Suprapubic skin (tissue), 4 donors: ENCODE results near the gene CELF4. TPM values are rescaled to one million over a fixed set of nuclear protein-coding genes. Genes with fewer than 3 reads are reported as not detected.

Source experiments
- DNase-seq, 2 donors: peaks; one replicate each; pipeline ENCODE4 v3.0.0-alpha.2; 2019; ENCODE audit warnings: low spot score in 2 of 2
- H3K27ac ChIP-seq: fragments of 200-600 bp; sonication (generic); one replicate; pipeline ENCODE4 v1.5.1; 2019
- H3K27me3 ChIP-seq: fragments of 200-600 bp; sonication (generic); one replicate; pipeline ENCODE4 v1.5.1; 2019
- H3K36me3 ChIP-seq: fragments of 200-600 bp; sonication (generic); one replicate; pipeline ENCODE4 v1.5.1; 2019
- H3K4me1 ChIP-seq: fragments of 200-600 bp; sonication (generic); one replicate; pipeline ENCODE4 v1.5.1; 2019
- H3K4me3 ChIP-seq: fragments of 200-600 bp; sonication (generic); one replicate; pipeline ENCODE4 v1.5.1; 2019; ENCODE audit warnings: mild to moderate bottlenecking
- H3K9me3 ChIP-seq: fragments of 200-600 bp; sonication (generic); one replicate; pipeline ENCODE4 v1.5.1; 2019
- EP300 ChIP-seq: sonication (generic); formaldehyde crosslinking; IDR thresholded peaks from one replicate; pipeline ENCODE4 v1.6.1; 2017; ENCODE audit warnings: antibody characterized with exemption
- POLR2A ChIP-seq, 2 donors: fragments of 450-650 bp; IDR thresholded peaks; one replicate each; pipeline ENCODE4 v1.6.1; 2017; ENCODE audit warnings: antibody characterized with exemption in 2 of 2, mild to moderate bottlenecking in 2 of 2, moderate library complexity in 2 of 2
- POLR2AphosphoS5 ChIP-seq, 3 donors: sonication (generic); formaldehyde crosslinking; IDR thresholded peaks; one replicate each; pipeline ENCODE4 v1.6.1; 2017; ENCODE audit warnings: antibody characterized with exemption in 3 of 3
- WGBS: methylation state at CpG from one replicate; pipeline ENCODE4 v1.1.5; 2018; 5-methylcytosine and 5-hydroxymethylcytosine counted together
- total RNA-seq, 4 donors: library from RNA; depleted of rRNA; stranded (reverse); fragments of >200 nt; gene quantifications; one replicate each; pipeline ENCODE4 v1.1.0, GENCODE V29; 2016
- TF ChIP-seq, protein P1 (sequence below), 2 donors: fragments of 200-600 bp in 1 of 2; fragments of 450-650 bp in 1 of 2; sonication (generic) in 1 of 2; IDR thresholded peaks; one replicate each; pipeline ENCODE4 v1.5.1; 2016 to 2019; ENCODE audit warnings: antibody characterized with exemption in 2 of 2, mild to moderate bottlenecking in 1 of 2, moderate library complexity in 1 of 2

CELF4 gene
- total RNA-seq, 4 donors from 2014 or later = not detected

DNA sequence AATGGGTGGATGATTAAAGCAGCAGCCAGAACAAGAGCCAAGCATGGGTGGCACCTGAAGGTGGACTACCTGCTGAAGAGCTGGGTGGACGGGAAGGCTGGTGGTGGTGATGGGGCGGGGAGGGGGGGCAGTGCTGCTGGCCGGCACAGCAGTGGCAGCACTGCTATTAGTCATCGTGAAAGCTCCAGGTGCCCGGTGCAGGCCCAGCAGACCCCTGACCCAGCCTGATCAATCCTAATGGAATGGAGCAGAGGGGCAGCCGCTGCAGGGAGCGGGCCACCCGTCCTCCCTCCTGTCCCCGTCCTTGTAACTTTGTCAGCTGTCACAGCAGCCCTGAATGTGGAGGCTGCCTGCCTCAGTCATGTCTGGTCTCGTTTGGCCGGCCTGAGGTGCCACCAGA is 174.9 kb downstream of the CELF4 start:
- no peak overlapping the region for H3K27ac ChIP-seq
- H3K27me3 ChIP-seq = peaks cover 16% of the 10 kb centered on the region
- 88% methylated on average over 11 of the region's 11 CpGs for WGBS
- peaks cover 13% of the 10 kb centered on the region for H3K4me1 ChIP-seq
- TF ChIP-seq POLR2AphosphoS5 (IDR thresholded peaks at IDR 0.05) (no peak), POLR2A (IDR thresholded peaks at IDR 0.05) (no peak), EP300 (no peak)
- TF ChIP-seq, protein P1, sequence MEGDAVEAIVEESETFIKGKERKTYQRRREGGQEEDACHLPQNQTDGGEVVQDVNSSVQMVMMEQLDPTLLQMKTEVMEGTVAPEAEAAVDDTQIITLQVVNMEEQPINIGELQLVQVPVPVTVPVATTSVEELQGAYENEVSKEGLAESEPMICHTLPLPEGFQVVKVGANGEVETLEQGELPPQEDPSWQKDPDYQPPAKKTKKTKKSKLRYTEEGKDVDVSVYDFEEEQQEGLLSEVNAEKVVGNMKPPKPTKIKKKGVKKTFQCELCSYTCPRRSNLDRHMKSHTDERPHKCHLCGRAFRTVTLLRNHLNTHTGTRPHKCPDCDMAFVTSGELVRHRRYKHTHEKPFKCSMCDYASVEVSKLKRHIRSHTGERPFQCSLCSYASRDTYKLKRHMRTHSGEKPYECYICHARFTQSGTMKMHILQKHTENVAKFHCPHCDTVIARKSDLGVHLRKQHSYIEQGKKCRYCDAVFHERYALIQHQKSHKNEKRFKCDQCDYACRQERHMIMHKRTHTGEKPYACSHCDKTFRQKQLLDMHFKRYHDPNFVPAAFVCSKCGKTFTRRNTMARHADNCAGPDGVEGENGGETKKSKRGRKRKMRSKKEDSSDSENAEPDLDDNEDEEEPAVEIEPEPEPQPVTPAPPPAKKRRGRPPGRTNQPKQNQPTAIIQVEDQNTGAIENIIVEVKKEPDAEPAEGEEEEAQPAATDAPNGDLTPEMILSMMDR (IDR thresholded peaks at IDR 0.05) = no peak
- DNase-seq = no peak
- no peak overlapping the region for H3K4me3 ChIP-seq
- H3K36me3 ChIP-seq = no peaks in the 10 kb centered on the region
- no peaks in the 10 kb centered on the region for H3K9me3 ChIP-seq

DNA sequence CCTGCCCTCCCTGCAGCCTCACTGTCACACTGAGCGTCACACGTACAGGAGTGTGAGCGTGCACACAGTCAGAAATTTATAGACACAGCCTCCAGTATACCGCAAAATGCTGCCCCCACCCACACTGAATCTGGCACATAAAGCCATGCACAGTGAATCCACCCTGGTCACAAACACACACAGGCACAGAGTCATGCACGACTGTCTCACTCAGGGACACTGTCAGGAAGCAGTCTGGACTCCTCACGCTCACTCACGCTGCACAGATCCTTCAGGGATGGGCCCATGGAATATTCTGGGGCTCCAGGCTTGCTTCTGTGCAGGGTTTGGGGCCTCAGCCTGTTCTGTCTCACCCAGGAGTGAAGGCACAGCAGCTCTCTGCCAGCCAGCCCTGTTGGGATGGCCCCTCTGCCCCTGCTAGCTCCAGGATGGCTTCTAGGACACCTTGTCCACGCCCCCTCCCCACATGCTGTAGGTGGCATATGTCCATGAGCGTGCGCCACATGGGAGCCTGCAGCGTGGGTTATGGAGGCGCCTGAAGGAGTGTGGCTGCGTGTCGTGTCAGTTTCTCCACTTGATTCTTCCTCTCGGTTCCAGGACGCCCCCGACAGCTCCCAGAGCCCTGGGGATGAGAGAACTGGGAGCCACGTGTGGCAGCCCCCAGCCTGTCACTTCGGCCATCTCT is 175.8 kb downstream of the CELF4 start:
- peaks cover 16% of the 10 kb centered on the region for H3K27me3 ChIP-seq
- 96% methylated on average over 19 of the region's 19 CpGs for WGBS

DNA sequence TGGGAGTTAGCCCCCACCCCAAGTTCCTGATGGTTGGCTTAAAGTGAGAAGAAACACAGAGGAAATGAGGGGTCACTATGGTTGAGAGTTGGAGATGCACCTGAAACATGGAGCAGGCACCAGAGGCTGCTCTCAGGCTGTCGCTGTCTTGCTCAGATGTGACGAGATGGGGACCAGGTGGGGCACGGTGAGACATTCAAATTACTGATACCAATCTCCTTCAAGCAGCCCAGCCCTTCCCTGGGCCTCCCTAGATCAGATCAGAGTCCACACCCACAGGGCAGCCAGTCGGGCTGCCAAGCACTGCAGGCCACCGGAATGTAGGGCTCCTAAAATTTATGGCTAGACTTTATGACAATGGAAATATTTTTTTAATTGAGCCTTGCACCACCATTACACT is 176.6 kb downstream of the CELF4 start:
- Histone ChIP-seq H3K27me3 (peaks cover 16% of the 10 kb centered on the region), H3K4me1 (peaks cover 7% of the 10 kb centered on the region), H3K4me3 (no peak overlapping the region), H3K27ac (no peak overlapping the region), H3K36me3 (no peaks in the 10 kb centered on the region), H3K9me3 (no peaks in the 10 kb centered on the region)
- WGBS = 47% methylated on average over 5 of the region's 5 CpGs
- TF ChIP-seq POLR2AphosphoS5 (IDR thresholded peaks at IDR 0.05) = no peak
- TF ChIP-seq POLR2A (IDR thresholded peaks at IDR 0.05) = no peak
- no peak for TF ChIP-seq EP300
- TF ChIP-seq, protein P1 (IDR thresholded peaks at IDR 0.05) = no peak
- no peak for DNase-seq

More for the DNA sequence above, 175.8 kb downstream of the CELF4 start:
- Histone ChIP-seq H3K4me3 (no peak overlapping the region), H3K27ac (no peak overlapping the region), H3K9me3 (no peaks in the 10 kb centered on the region), H3K36me3 (no peaks in the 10 kb centered on the region), H3K4me1 (peaks cover 13% of the 10 kb centered on the region)
- TF ChIP-seq POLR2AphosphoS5 (IDR thresholded peaks at IDR 0.05) (no peak), POLR2A (IDR thresholded peaks at IDR 0.05) (no peak), EP300 (no peak)
- TF ChIP-seq, protein P1 (IDR thresholded peaks at IDR 0.05) = no peak
- no peak for DNase-seq

DNA sequence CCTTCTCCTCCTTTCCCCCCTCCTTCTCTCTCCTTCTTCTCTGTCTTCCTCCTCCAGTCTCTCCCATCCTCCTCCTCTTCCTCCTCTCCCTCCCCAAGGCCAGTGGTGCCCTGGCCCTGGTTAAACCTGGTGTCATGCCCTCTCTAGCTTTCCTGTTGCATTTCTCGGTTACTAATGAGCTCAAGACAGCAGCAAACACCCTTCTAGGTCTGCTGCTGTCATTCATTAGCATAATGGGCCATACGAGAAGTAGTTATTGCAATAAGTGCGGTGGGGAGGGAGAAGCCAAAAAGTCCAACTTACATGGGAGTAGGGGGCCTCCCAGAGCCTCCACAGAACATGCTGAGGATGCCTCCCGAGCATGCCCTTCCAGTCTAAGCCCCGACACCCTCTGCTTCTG is 177.2 kb downstream of the CELF4 start:
- H3K9me3 ChIP-seq = no peaks in the 10 kb centered on the region
- DNase-seq = no peak
- no peak overlapping the region for H3K27ac ChIP-seq
- H3K4me1 ChIP-seq = peaks cover 2% of the 10 kb centered on the region
- TF ChIP-seq, protein P1 (IDR thresholded peaks at IDR 0.05) = no peak
- TF ChIP-seq EP300 = no peak
- TF ChIP-seq POLR2AphosphoS5 (IDR thresholded peaks at IDR 0.05) = no peak
- TF ChIP-seq POLR2A (IDR thresholded peaks at IDR 0.05) = no peak
- no peaks in the 10 kb centered on the region for H3K36me3 ChIP-seq
- WGBS = 74% methylated on average over 5 of the region's 5 CpGs
- peaks cover 17% of the 10 kb centered on the region for H3K27me3 ChIP-seq
- H3K4me3 ChIP-seq = no peak overlapping the region

DNA sequence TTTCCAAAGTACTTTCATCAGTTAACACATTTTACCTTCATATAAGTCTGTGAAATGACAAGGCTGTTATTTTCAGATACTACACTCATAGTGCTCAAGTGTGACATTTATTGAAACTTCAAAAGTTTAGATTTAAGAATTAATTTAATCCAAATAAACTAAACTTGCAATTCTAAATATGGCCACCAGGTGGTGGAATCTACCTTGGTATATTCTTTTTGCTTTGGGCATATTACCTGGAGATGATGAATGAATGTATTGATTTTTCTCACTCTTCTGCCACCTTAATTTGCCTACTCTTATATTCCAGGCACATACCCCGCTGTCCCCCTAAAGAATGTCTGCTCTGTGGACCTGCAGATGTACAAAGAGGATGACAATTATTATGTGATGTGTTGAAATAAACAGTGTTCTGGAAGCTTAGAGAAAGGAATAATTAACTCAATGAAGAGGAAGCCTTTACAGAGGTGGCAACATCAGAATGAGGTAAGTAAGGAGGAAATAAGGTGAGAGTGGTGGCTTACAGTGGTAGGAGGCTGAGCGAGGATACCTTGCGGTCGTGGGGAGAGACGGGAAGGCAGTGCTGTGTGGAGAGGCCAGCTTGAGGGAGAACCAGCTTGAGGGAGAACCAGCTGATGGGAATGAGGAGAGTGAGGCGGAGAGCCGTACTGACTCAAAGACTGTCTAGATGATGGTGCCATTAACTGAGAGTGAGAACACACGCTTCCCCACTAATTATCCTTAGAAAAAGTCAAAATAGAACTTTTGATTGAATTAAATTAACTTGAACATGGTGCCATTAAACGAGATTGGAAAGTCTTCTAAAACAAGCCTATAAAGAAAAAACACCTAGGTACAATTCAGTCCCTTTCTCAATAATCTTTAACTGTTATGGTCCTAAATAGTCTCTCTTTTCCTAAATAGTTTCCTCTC is 179.5 kb downstream of the CELF4 start:
- WGBS = 83% methylated on average over 9 of the region's 9 CpGs

More for the DNA sequence above, 179.5 kb downstream of the CELF4 start:
- no peaks in the 10 kb centered on the region for H3K4me1 ChIP-seq
- no peak for TF ChIP-seq EP300
- TF ChIP-seq, protein P1 (IDR thresholded peaks at IDR 0.05) = peak; percentile 12 to 16
- H3K27me3 ChIP-seq = peaks cover 10% of the 10 kb centered on the region
- no peak overlapping the region for H3K4me3 ChIP-seq
- no peak overlapping the region for H3K27ac ChIP-seq
- no peaks in the 10 kb centered on the region for H3K36me3 ChIP-seq
- no peaks in the 10 kb centered on the region for H3K9me3 ChIP-seq
- DNase-seq = no peak
